NCI-H1417 treated with DMSO at 0.1 percent for 48 hours (cell line): ENCODE data around the gene STX2.

ENCODE experiments used
- DNase-seq: peaks from one replicate; lab custom pipeline; 2025; lab: John Stamatoyannopoulos, UW

STX2 gene

DNA sequence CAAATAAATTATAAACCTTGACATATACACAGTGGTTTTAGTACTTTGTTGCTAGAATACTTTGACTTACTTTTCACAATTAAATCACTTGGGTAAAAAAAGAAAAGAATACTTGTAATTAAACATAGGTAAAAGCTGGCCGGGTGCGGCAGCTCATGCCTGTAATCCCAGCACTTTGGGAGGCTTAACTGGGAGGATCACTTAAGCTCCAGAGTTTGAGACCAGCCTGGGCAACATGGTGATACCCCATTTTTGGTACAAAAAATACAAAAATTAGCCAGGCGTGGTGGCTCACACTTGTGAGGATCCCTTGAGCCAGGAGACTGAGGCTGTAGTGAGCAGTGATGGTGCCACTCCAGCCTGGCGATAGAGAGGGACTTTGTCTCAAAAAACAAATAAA, 7.8 kb downstream of the STX2 start:
- no peak for DNase-seq

DNA sequence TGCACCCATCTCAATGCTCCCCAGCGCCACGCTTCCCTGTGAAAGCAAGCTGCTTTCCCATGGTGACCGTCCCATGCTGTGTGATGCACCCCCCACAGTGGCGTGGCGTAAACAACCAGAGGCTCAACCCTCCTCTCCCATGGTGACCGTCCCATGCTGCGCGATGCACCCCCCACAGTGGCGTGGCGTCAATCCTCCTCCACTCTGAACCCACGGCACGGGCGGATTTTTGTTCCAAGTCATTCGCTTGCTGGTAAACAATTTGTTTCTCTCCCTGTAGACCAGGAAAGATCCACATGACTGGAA, 8.9 kb downstream of the STX2 start:
- DNase-seq = peak; percentile 55

DNA sequence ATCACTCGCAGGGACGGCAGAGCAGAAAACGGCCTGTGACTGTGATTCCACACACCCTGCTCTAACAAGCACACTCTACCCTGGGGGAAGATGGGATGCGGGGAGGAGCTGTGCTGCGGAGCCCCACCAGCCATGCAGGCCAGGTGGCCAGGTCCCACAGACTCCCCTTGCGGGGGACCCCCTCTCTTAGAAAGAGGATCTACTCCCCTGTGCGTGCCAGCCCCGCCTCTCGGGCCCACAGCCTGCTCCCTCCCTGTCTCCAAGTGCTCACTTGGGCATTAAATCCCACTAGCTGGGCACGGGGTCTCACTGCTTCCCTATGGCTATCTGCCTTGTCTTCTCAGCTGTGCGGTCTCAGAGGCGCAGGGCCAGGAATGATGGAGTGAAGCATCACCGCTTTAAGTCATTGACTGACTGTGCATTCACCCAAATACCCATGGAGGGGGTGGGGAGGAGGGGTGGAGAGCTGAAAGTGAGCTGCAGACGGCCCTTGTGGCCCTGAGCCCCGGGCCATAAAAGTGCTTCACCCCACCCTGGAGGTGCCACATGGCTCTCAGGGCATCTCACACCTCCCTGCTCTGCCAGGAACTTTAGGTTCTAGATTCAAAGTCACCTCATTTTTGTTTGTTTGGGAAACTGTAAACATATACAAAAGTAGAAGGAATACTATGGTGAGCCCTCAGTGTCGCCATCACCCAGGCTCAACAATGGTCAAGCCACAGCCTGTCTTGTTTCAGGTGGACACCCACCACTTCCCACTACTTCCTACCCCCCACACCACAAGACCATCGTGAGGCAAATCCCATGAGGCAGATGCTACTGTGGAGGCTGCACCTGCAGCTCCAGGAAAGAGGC, 9.4 kb downstream of the STX2 start:
- no peak for DNase-seq

DNA sequence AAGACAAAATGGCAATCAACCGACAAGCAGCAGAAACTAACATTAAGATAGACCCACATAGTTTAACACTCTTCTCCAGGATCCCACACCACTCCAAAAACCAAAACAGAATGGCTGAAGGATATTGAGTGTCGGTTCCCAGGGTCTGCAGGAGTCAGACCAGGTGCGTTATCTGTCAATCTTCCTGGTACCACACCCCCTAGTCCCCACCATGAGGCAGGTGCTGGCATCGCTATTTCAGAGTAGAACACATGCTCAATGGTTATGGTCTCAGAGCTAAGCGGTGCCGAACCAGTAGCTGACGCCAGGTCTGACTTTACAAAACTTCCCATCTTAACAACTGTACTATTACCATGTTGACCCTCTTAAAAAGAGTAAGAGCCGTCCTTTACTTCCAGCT, 10.2 kb downstream of the STX2 start:
- no peak for DNase-seq

DNA sequence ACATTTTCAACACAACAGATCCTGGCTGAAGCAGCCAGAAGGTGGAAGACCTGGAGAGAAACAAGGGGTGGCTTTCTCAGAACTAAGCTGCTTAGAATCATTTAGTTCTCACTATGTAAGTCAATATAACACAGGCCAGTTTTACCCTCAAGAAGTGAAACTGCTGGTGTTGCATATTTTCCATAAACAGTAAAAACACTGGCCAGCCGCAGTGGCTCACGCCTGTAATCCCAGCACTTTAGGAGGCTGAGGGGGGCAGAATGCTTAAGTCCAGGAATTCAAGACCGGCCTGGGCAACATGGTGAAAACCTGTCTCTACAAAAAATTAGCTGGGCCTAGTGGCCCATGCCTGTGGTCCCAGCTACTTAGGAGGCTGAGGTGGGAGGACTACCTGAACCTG, 11.6 kb downstream of the STX2 start:
- DNase-seq = no peak

DNA sequence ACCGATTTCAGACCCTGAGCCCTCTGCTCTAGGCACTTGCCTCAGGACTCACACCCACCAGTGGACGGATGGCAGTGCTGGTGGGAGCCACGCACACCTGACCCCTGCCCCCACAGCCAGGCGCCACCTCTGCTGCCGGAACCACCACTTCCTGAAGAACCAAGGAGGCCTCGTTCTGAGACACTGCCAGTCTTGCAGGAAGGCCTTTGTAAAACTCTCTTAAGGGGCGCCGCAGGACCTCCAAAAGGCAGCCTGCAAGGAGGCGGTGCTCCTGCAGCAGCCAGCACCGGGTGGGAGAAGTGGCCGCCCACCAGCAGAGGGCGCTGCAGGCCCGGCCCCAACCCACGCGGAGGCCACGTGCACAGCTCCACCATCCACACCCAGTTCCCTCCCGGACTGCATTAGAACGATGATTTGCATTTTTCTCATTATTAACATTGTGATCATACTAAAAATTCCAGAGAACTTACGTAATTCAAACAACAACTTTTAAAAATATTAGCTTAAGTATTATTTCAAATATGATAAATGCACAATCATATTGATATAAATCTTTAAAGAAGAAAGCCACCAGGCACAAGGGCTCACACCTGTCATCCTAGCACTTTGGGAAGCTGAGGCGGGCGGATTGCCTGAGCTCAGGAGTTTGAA, 12.8 kb downstream of the STX2 start:
- no peak for DNase-seq

DNA sequence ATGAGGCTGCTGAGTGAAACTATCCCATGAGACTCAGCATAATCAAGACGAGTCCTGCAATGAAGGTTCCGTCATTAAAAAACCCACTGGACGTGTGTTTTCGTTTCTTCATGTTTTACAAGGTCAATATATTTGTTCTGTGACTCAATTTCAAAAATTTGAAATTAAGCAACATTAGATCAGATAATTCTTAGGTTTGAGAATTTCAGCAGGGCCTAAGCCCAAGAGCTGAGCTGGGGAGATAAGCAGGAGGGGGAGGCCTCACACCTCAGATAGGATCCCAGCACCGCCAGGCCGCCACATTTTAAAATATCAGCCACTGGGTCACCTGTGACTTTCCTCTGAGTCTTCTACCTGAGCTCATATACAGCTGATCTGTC, 13.3 kb downstream of the STX2 start:
- DNase-seq = no peak

DNA sequence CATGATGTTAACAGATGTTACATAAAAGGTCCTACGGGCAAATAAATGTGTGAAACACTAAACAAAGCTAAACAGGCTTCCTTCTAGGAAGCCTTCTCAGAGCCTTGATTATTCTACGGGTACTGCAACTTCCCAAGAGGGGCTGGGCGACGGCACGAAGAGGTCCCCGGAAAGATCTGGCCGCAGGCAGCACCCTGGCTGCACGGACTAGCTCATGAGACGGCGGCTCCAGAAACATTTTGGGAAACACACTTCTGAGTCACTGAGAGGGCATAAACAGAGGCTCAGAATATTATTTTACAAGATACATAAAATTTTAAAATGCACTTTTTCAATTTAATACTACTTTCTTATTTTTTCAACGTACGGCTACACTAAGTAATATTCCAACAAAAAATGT, 19.4 kb downstream of the STX2 start:
- no peak for DNase-seq

DNA sequence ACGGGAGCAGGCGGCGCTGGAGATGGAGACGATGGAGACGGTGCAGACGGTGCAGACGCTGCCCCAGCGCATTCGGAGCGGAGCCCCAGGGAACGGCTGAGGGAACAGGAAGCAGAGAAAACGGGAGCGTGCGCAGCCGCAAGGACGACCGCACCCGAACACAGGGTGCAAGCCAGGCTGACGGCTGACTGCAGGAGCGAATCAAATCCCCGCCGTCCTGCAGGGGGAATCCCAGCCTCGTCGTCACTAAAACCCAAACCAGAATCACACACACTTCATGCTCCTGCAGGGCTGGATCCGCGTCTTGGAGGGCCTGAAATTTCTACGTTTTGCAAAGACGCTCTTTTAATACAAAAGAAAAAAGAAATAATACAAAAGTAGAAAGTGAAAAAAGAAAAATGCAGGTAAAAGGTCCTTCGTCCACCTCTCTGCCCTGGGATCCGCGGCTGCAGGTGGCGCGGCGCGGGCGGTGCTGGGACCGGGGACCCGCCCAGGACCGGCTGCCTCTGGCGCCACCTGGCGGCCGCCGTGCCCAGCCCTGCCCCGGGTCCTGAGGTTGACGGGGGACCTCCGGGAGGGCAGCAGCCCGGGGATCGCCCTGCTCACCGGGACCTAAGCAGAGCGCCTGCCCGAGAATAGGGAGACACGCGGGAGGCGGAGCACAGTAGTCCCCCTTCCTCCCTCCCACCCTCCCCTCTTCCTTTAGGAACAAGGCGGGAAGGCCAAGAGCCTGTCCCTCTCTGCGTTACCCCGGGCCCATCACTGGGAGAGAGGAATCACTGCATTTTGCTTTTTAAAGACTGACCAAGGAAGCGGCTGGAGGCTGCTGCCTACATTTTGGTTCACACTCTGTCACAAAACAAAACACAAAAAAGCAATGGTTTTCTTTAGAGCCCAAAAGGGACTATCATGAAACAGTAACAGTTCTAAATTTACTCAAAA, 20.1 kb downstream of the STX2 start:
- no peak for DNase-seq

DNA sequence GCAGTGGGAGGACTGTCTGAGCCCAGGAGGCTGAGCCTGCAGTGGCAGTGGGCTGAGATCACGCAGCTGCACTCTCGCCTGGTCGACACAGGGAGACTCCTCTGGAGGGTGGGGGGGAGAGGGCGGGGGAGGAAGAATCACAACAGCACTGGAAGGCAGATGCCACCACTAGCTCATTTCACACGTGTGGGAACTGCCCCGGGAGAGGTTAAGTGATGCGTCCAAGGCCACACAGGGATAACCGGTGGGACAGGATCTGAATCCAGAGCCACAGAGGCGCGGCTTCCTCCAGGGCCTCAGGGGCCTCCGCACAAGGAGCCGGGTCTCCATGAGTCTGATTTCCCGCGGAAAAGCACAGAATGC, 20.8 kb downstream of the STX2 start:
- no peak for DNase-seq

DNA sequence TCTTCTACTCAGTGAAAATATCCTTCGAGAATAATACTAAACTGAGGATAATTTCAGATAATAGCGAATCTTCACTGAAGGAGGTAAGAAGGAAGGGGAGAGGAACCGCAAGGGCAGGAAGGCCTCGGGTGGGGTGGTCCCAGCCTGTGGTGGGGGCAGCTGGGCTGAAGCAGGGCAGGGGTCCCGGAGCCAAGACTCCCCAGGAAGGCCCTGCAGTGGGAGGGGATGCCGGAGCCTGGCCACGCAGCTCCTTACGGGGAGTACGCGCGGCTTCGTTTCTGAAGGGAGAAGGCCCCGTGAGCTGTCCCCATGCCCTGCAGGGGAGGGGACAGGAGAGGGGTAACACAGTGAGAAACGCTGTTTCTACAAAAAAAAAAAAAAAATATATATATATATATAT, 21.2 kb downstream of the STX2 start:
- no peak for DNase-seq

DNA sequence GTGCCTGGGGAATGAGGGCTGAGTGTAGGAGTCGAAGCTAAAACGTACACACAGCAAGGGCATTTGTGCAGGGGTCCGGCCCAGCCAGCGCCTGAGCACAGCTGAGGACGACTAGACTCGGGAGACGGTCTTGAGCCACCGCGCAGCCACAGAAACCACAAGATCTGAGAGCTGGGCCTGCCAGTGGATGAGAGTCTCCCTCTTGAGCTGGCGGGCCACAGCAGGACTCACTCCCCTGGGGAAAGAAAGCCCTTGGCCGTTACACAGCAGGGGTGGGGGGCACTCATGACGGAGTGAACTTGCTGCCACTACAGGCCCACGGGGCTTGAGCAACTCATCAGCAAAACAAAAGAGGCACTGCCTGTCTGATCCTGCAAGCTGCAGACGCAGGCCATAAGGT, 23.0 kb downstream of the STX2 start:
- no peak for DNase-seq

DNA sequence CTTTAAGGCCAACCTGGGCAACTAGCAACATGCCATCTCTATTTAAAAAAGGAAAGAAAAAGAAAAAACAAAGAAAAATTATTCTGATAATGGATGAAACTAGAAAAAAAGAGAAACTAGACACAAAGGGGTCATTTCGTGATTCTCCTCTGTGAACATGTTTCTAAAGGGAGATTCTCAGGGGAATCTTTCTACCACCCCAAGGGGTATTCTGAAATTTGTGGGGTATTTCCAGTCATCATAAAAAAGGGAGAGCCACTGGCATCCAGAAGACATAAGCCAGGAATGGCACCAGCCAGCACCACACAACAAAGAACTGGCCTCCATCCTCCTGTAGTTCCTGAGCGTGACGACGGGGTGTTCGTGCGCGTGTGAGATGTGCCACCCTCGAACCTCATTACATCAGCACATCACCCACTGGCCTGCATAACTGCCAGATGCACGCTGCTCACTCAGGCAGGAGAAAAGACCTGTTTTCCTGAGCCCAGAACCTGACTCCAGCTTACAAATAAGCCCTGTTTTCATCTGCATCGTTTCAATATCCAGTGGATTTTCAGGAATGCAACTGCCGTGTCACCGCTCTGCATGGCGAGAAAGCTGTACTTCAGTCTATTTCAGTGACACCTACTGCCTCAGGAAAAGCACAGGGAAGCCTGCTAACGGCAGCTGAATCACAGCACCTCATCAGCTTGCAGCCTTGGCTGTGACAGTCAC, 23.9 kb downstream of the STX2 start:
- no peak for DNase-seq

DNA sequence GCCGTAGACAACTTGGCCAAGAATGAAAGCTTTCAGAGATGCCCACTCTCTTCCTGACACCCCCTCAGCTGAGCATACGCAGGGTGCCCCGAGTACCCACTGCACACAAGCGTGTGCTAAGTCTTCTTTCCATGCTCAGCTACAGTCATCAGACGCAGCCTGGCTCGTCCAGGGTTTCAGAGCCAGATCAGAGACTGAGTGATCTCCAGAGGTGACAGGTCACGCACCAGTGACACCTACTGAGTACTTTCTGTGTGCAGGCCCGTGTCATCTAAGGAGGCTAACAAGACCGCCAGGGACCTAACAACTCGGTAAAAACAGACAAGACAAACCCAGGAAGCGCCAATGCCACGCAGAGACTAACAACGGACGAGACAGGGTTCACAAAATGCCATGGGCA, 25.1 kb downstream of the STX2 start:
- no peak for DNase-seq

DNA sequence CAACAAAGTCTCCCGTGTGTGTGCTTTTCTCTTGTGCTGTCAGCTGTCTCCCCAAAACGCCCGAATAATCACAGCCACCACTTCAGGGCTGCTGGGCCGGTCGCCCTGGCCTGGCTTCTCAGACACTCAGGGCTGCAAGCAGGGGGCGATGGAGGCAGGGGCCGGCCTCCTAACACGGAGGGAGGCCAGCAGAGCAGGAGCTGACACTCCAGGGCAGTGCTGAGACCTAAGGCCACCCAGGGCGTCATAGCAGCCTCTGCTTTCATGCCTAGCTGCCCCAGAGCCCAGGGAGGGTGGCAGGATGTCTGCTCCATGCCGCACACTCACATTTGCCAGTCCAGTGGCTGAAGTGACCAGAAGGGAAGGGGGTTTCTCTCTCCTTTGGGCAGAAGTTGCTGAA, 25.6 kb downstream of the STX2 start:
- DNase-seq = no peak

DNA sequence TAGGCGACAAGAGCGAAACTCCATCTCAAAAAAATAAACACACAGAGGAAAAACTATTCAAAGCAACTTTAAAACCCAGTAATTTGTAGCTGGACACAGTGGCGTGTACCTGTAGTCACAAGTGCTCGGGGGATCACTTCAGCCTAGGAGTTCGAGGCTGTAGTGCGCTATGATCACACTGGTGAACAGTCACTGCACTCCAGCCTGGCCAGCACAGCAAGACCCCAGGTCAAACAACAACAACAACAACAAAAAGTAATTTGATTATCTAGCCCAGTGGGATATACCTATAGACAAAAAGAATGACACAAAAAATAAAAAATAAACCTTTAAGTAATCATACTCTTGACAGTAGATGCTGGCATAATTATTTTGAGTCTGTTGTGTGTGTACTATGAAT, 29.3 kb downstream of the STX2 start:
- no peak for DNase-seq

DNA sequence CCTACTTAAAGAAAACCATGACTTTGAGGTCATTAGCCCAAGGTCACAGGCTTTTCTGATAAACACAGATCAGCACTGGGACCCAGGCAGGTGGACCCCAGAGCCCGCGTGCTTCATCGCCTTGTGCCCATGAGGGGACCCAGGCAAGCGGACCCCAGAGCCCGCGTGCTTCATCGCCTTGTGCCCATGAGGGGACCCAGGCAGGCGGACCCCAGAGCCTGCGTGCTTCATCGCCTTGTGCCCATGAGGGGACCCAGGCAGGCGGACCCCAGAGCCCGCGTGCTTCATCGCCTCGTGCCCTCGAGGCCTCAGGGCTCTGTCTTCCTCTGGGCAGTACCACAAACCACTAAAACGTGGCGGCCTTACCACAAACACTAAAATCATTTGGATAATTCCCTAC, 31.7 kb downstream of the STX2 start:
- no peak for DNase-seq

DNA sequence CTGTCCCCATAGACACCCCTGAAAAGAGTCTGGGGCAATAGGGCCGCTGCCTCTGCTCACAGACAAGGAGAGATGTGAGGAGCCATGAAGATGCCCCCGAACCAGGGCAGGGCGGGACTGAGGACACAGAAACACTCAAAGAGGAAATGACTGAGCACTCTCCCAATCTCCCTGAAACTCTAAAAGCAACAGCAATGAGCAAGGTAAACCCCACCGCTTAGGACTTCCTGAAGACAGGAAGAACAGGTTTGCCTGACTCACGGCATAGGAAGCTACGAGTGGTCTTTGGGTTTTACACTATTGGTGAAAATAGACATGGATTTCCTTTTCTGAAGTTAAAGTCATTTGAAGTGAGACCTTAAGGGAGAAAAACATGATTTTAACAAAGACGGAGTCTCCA, 32.5 kb downstream of the STX2 start:
- DNase-seq = no peak

DNA sequence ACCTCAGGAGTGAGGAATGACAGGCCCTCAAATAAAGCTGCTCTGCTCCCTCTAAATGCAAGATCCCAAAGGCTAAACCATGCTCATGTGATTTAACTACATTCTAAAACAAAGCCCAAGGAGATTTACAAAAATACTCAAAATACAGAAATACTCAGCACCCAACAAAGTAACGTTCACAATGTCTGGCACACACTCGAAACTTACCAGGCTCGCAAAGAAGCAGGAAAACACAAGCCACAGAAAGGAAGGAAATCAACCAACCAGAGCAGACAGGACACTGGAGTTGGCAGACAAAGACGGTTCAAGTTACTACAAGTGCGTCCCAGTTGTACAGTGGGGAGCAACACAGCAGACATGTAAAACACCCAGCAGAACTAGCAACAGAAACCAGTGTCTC, 33.4 kb downstream of the STX2 start:
- DNase-seq = no peak

DNA sequence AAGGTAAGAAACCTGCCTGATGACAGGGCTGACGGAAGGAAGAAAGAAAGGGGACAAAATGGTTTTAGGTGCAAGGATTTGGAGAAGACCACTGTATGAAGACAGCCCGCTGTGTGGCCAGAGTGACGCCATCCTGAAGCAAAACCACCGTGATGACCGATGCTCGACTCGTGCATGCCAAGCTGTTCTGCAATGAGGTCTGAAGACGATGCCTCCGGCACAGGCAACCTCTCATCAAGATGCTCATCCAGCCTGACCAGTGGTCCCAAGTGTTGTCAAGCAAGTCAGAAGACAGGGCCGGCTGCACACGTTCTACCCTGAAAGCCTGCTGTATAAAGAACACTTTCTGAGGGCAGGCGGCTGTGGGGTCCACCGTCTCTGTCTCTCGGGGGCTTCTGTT, 34.8 kb downstream of the STX2 start:
- no peak for DNase-seq

DNA sequence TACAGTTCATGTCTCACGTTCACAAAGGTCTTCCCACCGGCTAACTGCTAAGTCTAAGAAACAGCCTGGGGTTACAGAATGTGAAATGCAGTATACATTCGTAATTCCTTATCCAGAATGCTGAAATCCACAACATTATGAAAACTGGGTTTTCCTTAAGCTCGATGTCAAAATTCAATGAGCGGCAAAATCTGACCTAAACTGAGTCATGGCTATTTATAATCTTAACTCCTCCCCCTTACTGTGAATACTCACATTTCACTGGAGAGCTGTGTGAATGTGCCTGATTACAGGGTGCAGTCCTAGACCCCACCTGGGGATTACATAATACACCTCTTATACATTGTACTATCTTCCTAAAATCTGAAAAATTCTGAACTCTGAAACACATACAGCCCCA, 35.3 kb downstream of the STX2 start:
- DNase-seq = no peak

DNA sequence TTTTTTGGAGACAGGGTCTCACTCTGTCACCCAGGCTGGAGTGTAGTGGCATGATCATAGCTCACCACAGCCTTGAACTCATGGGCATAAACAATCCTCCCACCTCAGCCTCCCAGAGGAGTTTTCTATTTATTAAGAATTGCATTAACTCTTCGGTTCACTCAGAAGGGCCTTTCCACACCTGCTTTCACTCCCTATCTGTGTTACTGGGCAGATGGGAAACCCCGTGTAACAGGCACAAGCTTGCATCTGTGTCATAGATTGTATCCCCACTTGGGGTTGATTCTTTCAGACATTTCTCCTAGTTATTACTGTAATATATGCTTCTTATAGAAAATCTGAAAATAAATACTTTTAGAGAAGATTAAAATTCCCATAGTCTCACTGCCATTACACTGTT, 38.7 kb downstream of the STX2 start:
- DNase-seq = no peak
